ENCODE measurements around the gene CIDEC. TPM values are rescaled to one million over a fixed set of nuclear protein-coding genes. Genes with fewer than 3 reads are reported as not detected.

CIDEC gene
- total and polyA plus RNA-seq, 2 of the 8 experiments (the other 6 are each of a cell fraction or from before 2014, with no cell fraction given): not detected

GRCh38 chr3:9897408-9898372, 17.6 kb upstream of the CIDEC start:
- POLR2A ChIA-PET (ENCODE audit: partially characterized antibody): interaction anchor here (1.4 to 1.5 kb wide), 2 partner anchors 23 to 49 kb away, joined by 5 to 6 read pairs; no protein-coding TSS in a partner anchor
- H3K23me2 ChIP-seq (ENCODE audit: low read depth, low read length): no peaks in the 10 kb centered on the region
- no peak overlapping the region for H3K23ac ChIP-seq (ENCODE audit: insufficient read length)
- no peak for FAIRE-seq
- H3K36me3 ChIP-seq (ENCODE audit: control insufficient read depth in 2 of 4, insufficient read depth in 4 of 4, low read length in 3 of 4): peaks cover 8 to 14% (median 11%) of the 10 kb centered on the region in 4 experiments; a peak in 7 of 8 replicates
- no peak overlapping the region for H4K91ac ChIP-seq (replicated peaks; ENCODE audit: insufficient read length, low read length)
- no peak overlapping the region for H3K18ac ChIP-seq (ENCODE audit: extremely low read depth, low read length)
- no peak overlapping the region for H2AFZ ChIP-seq (ENCODE audit: low read length)
- H3K27me3 ChIP-seq (replicated peaks in 1 of 4; ENCODE audit: control insufficient read depth in 3 of 4, extremely low read depth in 1 of 4, insufficient read depth in 3 of 4, low read length in 3 of 4): no peaks in the 10 kb centered on the region
- no peak overlapping the region for H3K9ac ChIP-seq (replicated peaks in 1 of 4; ENCODE audit: extremely low read depth in 1 of 4, low read depth in 3 of 4, low read length in 3 of 4)
- WGBS, 2 experiments (ENCODE audit: extremely low coverage in 1 of 2, insufficient coverage in 1 of 2, insufficient read length in 1 of 2, insufficient replicate concordance in 2 of 2, low coverage in 1 of 2, low lambda C conversion rate in 2 of 2, missing lambda C conversion rate in 1 of 2): 80% methylated on average over 4 of the region's 4 CpGs; no CpG with 5 or more reads in 1 of the 2 experiments
- no peak overlapping the region for H4K8ac ChIP-seq (ENCODE audit: extremely low read depth, insufficient read depth, low read length)
- DNase-seq (ENCODE audit: low read depth in 1 of 2, low spot score in 2 of 2): no peak
- CTCF ChIA-PET (ENCODE audit: partially characterized antibody): interaction anchor here (1.0 to 1.1 kb wide), 3 partner anchors 32 to 78 kb away, joined by 3 read pairs; no protein-coding TSS in a partner anchor
- H2BK20ac ChIP-seq (ENCODE audit: low read length): no peak overlapping the region
- no peak overlapping the region for H2BK120ac ChIP-seq (replicated peaks; ENCODE audit: low read depth, low read length)
- H2AK5ac ChIP-seq (ENCODE audit: low read depth, low read length): no peak overlapping the region
- no peak overlapping the region for H3K4me2 ChIP-seq (ENCODE audit: insufficient read depth in 1 of 2, low read depth in 2 of 2, low read length in 2 of 2)
- H3K56ac ChIP-seq (replicated peaks; ENCODE audit: insufficient read length, low read depth, low read length): no peak overlapping the region
- H3K79me2 ChIP-seq (ENCODE audit: control insufficient read depth in 1 of 2, insufficient read depth in 2 of 2, low read length in 2 of 2): peaks cover 0 to 5% of the 10 kb centered on the region in 2 experiments; a peak in 1 of 4 replicates
- no peak overlapping the region for H4K5ac ChIP-seq (ENCODE audit: insufficient read length, low read depth, low read length)
- H3K4me1 ChIP-seq (replicated peaks in 1 of 4; ENCODE audit: control insufficient read depth in 3 of 4, insufficient read depth in 4 of 4, low read length in 3 of 4): peaks cover 0 to 9% (median 7%) of the 10 kb centered on the region in 4 experiments; a peak in 6 of 7 replicates
- no peak overlapping the region for H3K4ac ChIP-seq (replicated peaks; ENCODE audit: insufficient read length, low read depth, low read length)
- no peak overlapping the region for H2BK12ac ChIP-seq (ENCODE audit: low read depth, low read length)
- no peak overlapping the region for H3K14ac ChIP-seq (ENCODE audit: insufficient read length)
- no peaks in the 10 kb centered on the region for H3K79me1 ChIP-seq (ENCODE audit: low read depth, low read length)
- H4K20me1 ChIP-seq (replicated peaks in 1 of 2; ENCODE audit: control insufficient read depth in 1 of 2, insufficient read depth in 2 of 2, low read length in 2 of 2): no peaks in the 10 kb centered on the region
- H3K27ac ChIP-seq (ENCODE audit: low read depth, low read length): no peak overlapping the region
- H2BK5ac ChIP-seq (ENCODE audit: low read depth, low read length): no peak overlapping the region
- no peak overlapping the region for H3K4me3 ChIP-seq (ENCODE audit: extremely low read depth in 1 of 4, insufficient read depth in 2 of 4, low read depth in 3 of 4, low read length in 4 of 4)
- H2BK15ac ChIP-seq (ENCODE audit: low read length): no peak overlapping the region
- no peaks in the 10 kb centered on the region for H3K9me3 ChIP-seq (ENCODE audit: insufficient read depth in 2 of 2, low read depth in 1 of 2, low read length in 1 of 2)
- no peak for TF ChIP-seq RBBP5 (IDR thresholded peaks at IDR 0.05; ENCODE audit: borderline replicate concordance, low read depth, low read length)
- TF ChIP-seq JUN (IDR thresholded peaks at IDR 0.05; ENCODE audit: low read depth, low read length): no peak
- TF ChIP-seq POU5F1 (IDR thresholded peaks at IDR 0.05; ENCODE audit: low read depth, low read length): no peak
- TF ChIP-seq POLR2A (IDR thresholded peaks at IDR 0.05; ENCODE audit: control extremely low read depth in 1 of 2, low read depth in 2 of 2, low read length in 2 of 2): no peak
- no peak for TF ChIP-seq CBX5 (IDR thresholded peaks at IDR 0.05; ENCODE audit: low read depth, low read length)
- TF ChIP-seq E2F6 (IDR thresholded peaks at IDR 0.05): no peak
- TF ChIP-seq SIX5 (IDR thresholded peaks at IDR 0.05; ENCODE audit: low read depth, low read length): no peak
- no peak for TF ChIP-seq KDM4A (IDR thresholded peaks at IDR 0.05; ENCODE audit: low read depth, low read length, severe bottlenecking)
- TF ChIP-seq RXRA (IDR thresholded peaks at IDR 0.05; ENCODE audit: insufficient read depth, low read depth, low read length): no peak
- no peak for TF ChIP-seq NANOG (IDR thresholded peaks at IDR 0.05; ENCODE audit: insufficient read depth, low read depth, low read length, poor library complexity, severe bottlenecking)

Data from H1 (cell line).